Middle frontal gyrus (tissue), 1 donor: ENCODE data around the gene ERMAP.

ENCODE experiments used
- DNase-seq: peaks from one replicate; pipeline ENCODE4 v3.0.0-alpha.2; 2015; ENCODE audit warnings: low spot score; ENCODE audit errors: extremely low spot score

Gene ERMAP, protein sequence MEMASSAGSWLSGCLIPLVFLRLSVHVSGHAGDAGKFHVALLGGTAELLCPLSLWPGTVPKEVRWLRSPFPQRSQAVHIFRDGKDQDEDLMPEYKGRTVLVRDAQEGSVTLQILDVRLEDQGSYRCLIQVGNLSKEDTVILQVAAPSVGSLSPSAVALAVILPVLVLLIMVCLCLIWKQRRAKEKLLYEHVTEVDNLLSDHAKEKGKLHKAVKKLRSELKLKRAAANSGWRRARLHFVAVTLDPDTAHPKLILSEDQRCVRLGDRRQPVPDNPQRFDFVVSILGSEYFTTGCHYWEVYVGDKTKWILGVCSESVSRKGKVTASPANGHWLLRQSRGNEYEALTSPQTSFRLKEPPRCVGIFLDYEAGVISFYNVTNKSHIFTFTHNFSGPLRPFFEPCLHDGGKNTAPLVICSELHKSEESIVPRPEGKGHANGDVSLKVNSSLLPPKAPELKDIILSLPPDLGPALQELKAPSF

DNA sequence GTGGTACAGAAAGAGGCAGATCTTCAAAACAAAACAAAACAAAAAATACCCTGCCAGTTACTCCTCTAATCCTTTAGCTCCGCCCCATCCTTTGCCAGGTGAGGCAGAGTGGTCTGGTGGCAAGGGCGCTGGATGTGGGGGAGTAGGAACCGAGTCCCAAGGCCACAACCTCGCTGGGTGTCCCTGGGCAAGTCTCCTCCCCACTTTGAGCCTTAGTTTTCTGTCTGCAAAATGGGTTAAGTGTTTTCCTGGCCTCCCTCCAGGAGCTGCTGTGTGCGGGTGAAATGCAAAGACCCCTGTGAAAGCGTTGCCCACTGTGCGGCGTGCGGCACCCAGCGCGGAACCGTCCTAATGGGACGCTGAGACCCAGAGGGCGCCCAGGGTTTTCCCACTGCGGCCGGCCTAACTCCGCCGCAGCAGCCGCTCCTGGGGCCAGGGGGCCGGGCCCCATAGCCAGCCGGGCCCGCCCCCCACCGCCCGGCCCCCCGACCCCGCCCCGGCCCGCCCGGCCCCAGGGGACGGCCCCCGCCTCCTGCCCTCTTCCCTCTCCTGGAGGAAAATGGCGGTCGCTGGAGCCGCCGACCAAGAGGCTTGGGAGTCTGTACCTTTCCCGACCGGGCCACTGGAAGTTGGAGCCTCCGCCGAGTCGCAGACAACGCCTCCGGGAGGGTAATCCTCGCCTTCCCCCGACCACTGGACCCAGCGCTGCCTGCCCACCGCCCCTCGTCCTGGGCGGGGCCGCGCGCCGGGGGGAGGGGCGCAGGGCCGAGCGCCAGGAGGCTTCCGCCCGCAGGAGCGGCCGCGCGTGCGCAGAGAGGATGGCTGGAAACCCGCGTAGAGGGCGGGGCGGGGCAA, at the start of gene ERMAP, which contains the start of gene SVBP:
Gene ERMAP, plus strand, starts transcription at position 538 of the 855 bp plus-strand sequence. CDS start 13,327 bp downstream, outside the sequence.
Gene SVBP, minus strand, starts transcription at position 813 of the 855 bp plus-strand sequence. CDS start 853 bp downstream, outside the sequence.
- DNase-seq = peak; percentile 76

DNA sequence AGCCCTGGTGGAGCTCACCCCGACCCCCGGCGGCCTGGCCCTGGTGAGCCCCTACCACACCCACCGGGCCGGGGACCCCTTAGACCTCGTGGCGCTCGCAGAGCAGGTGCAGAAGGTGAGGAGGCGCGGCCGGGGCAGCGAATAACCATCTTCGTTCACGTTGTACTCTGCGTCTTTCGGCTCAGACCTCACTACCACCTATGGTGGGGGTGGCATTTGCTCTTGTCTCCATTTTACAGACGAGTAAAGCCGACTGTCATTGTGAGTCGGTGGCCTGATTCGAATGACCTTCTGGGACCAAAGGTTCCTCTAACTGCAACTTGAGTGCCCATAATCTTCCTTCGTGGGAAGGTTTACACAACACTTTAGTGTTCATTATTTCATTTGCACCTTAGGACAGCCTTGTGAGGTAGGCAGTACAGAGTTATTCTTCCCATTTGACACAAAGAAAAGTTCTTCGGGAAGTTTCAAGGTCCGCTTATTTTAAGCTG, 49.4 kb upstream of the ERMAP start:
- DNase-seq = no peak

DNA sequence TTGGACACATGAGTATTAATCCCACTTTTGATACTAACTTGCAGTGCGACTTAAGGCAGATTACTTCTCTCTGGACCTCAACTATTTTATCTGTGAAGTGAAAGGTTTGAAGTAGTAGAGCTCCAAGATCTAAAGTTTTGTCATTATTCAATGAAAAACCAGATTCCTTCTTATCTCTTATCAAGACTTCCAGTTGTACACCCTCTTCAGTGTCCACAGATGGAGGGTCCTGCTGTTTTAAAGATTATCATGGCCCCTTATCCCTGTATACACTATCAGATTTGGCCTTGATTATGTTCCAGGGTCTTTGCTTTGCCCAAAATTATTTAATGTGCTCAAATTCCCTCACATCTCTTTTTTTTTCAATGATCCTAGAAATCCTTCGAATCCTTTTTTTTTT, 48.8 kb upstream of the ERMAP start:
- DNase-seq = no peak

DNA sequence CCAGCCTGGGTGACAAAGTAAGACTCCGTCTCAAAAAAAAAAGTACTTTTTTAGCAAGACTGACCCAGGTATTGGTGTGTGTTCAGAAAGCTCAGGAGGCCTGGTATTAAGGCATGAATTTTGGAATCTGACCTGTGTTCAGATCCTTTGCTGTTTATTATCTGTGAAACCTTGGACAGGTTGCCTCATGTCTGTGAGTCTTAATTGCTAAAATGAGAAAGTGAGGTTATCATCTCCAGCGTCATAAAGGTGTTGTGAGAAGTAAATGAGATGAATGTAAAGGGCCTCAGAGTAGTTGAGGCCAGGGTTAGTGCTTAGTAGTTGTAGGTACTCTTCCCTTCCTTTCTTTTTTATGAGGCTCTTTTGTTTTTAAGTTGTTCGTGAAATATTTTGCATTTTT, 47.1 kb upstream of the ERMAP start:
- DNase-seq = no peak

DNA sequence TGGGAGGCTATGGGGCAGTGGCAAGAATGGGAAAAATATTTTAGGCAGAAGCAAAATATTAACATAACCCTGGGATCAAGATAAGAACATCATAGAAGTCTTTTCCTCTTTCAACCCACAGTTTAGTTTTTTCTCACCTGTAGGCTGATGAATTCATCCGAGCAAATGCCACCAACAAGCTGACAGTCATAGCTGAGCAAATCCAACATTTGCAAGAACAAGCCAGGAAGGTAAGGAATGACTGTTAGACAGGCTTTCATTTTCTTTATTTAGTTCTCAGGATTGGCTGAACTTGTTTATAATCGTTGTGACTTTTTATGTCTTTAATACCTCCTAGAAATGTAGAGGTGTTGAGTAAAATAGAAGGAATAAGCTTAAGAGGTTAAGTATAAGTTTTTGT, 43.5 kb upstream of the ERMAP start:
- DNase-seq = no peak

DNA sequence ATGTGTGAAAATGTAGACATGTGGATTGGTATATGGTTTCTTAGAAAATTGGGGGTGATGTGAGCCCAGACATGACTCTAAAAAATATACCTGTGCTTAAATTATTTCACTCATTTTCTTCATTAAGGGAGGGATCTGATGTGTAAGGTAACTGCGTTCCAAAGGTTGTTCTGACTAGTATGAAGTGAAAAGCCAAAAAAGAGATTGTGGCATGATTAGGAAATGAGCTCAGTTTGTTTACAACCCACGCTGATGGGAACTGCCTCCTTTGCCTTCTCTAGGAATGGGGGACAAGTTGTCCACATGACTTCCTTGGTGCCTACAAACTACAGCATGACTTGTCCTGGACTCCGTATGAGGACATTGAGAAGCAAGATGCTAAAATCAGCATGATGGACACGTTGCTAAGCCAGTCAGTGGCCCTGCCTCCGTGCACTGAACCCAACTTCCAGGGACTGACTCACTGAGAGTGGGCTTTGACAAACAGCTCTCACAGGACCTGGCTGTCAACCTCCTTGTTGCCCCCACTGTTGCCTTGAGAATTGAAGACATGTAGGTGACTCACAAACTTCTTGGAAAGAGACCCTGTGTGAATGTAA, 41.9 kb upstream of the ERMAP start:
- no peak for DNase-seq

DNA sequence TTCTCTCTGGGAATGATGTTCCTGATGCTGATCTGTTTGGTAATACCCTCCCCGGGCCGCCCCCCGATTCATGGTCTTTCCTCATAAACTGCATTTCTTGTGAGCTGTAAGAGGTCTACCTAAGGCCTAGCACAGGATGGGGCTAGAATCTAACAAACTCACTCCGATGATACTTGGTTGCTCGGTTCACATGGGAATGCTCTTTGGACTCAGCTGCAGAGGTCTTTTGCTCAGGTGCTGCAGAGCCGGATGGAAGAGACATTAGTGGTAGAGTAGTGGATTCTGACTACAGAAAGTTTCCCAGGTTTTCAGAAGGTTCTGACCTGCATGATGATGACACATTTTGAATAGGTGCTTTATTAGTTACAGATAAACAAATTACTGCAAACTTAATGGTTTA, 40.4 kb upstream of the ERMAP start:
- DNase-seq = no peak

DNA sequence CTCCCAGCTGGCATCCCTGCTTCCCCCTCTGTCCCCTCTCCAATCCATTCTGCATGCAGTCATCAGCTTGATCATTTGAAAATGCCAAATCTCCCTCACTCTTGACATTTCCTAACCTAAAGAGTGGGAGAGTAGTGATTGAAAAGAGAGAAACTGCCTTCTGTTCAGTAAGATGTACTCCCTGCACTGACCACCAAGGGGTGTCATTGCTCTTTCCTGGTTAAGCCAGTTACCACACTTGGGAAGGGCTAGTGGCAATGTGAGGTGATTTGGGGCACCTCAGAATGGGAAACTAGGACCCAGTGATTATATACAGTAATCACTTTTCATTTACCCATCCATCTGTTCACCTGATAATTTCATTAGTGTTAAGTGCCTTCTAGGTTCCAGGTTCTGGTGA, 39.1 kb upstream of the ERMAP start:
- DNase-seq = peak; percentile 11

DNA sequence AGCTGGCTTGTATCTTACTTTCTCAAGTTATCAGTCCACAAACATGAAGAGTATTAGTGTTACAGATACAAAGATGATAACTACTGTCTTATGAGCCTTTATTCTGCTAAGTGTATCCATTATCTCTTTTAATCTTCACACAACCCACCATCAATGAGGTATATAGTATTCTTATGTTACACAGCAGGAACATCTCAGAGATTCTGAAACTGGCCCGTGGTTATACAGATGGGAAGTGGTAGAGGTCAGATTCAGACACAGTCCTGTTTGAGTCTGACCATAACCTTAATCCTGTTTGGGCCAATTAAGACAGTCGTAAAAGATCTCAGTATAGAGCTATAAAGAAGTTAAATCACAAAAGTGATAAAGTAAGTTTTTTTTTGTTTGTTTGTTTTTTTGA, 37.2 kb upstream of the ERMAP start:
- DNase-seq = no peak

DNA sequence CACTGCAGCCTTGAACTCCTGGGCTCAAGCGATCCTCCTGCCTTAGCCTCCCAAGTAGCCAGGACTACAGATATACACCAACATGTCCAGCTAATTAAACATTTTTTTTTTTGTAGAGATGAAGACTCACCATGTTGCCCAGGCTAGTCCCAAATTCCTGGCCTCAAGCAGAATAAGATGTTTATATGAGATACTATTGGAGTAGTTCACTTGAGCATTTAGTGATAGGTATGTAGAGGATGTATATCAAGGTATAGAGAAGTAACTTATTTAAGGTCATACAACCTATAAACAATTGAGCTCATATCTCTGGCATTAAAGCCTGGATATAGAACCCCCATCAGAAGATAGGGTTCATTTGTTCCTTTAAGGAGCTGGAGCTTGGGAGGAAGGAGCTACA, 36.7 kb upstream of the ERMAP start:
- DNase-seq = no peak

DNA sequence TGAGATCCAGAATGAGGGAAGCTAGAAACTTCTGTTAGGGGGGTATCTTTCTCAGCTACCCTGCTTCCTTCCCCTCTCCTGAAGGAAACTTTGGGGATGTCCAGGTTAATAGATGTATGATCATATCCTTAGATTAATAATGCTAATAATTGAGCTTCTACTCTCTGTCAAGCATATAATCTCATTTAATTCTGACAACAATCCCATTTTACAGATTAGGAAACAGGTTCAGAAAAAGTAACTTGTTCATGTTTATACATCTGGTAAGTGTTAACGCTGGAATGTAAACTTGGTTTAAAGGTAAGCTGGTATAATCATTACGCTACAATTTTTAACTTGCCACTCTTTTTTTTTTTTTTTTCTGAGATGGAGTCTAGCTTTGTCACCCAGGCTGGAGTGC, 33.8 kb upstream of the ERMAP start:
- DNase-seq = no peak

DNA sequence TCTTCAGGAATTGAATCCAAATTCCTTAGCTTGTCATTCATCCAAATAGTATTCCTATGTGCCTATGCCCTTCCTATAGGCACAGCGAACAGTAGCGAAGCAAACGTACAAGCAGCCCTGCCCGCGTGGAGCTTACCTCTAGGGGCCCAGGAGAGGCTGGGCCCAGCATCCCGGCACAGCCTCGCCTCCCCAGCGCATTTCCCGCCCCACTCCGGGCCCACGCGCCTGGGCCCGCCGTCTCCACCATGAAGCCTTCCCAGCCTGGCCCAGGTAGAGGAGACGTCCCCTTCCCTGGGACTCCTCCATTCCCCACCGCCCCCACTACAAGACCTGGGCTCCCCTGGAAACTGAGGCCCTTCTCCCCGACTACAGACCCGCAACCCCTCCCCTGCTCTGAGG, 32.4 kb upstream of the ERMAP start:
- no peak for DNase-seq

DNA sequence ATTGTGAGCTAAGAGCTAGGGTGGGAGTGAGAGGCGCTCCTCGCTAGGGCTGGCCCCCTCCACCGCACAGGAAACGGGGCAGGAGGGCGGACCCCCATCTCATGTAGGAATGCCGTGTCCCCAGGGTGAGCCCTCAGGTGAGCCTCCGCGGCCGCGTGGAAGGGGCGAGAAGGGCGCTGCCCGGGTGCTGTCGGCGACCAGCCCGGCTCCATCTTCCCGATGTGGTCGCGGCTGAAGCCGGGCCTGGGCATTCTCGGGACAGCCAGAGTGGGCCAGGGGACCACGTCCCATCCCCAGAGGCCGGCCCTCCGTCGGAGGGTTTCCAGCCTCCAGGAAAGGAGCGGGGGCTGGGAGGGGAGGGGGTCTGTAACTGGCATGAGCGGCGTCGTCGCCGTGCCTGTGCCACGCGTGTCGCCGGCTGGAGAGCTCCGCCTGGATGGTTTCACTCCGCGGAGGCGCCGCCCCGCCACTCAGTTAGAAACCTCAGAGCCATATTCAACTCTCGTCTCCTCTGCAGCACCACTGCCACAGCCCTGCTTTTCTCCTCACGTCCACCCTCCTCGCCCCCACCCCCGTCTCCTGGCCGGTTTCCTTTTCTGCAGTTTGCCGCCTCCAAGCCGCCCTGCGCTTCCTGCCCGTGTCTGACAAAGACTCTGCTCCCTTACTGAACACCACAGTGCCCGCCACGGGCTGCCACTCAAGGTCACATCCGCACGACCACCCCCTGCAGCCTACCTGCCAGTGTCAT, 31.8 kb upstream of the ERMAP start, which contains the start of gene TMEM269:
Gene TMEM269, plus strand, starts transcription at position 46 of the 748 bp plus-strand sequence. CDS start 4,903 bp downstream, outside the sequence.
- no peak for DNase-seq

DNA sequence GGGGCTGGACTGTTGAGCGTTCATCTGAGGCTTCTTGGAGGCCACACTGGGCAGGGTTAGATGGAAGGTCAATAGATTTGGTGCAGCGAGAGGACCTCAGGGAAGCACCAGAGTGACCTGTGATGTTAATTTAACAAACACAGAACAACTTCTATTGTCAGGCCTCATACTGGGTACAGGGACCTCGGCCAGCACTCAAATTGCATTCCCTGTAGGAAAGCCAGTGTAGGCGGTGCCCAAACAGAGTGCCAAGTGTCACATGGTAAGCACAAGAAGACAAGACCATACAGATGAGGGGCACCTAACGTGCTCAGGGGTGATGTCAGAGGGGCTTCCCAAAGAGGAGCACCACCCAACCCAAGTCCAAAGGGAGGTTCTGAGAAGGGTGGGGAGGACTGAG, 30.8 kb upstream of the ERMAP start:
- DNase-seq = no peak

DNA sequence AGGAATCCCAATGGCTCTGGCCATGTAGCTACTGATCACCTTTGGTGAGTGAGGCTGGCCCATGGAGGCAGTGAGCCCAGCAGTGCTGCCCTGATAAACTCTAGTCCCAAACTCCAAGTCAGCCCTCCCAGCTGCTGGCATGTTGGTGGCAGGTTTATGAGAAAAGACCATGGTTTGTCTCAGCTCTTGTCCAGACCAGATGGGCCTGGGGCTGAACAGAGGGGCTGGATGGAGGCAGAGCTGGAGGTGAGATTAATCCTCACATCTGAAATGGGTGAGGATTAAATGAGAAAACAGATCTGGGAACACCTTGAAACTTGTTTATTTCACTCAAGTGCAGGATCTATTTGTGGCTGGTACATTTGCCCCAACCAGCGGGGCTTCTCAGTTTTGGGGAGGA, 28.9 kb upstream of the ERMAP start:
- DNase-seq = no peak

DNA sequence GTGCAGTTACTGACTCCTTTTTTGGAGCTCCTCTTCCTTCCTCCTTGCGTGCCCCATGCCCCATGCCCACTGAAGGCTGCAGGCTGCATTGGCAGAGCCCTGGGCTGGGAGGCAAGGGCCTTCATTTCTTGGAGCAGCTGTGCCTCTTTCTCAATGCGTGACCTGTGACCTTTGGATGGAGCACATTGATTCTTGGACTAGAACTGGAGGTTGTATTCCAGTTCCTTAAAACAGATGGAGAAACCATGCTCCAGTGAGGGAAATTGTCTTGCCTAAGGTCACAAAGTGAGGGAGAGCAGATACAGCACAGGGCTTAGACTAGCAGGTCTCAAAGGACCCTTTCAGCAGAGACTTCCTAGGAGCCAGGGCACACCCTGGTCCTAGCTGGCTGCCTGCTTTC, 23.1 kb upstream of the ERMAP start:
- DNase-seq = no peak

DNA sequence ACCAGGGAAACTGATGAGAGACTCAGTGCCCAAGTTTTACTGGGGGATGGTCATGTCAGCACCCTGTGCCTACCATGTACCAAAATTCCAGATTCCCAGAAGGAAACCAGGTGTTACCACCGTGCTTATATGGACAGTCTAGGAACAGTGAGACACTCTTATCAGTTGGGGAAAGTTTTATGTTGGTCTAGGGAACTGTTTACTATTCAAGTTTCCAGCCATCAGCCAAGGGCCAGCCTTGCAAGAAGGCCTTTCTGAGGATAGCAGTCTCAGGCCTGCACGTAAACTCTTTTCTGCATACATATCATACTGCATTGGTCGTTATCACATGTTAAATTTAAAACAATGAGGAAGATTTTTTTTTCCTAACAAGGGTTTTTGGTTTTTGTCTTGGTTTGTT, 19.5 kb upstream of the ERMAP start:
- no peak for DNase-seq

DNA sequence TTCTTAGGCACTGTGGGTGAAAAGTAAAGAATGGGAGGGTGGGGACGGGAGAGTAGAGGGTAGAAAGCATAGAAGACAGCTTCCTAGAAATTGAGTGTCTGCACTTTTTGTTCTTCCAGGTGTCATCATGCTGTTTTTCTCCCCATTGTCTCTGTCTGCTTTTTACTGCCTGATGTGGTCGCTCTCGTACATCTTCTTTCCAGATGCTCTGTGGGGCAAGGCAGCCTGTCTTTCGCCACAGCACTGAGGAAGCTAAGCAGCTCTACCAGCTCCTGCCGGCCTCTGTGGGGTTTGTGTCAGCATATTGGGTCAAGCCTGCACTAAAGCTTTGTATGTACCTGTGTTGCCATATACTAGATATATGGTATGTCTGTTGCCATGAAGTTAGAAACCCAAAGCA, 18.9 kb upstream of the ERMAP start:
- no peak for DNase-seq

DNA sequence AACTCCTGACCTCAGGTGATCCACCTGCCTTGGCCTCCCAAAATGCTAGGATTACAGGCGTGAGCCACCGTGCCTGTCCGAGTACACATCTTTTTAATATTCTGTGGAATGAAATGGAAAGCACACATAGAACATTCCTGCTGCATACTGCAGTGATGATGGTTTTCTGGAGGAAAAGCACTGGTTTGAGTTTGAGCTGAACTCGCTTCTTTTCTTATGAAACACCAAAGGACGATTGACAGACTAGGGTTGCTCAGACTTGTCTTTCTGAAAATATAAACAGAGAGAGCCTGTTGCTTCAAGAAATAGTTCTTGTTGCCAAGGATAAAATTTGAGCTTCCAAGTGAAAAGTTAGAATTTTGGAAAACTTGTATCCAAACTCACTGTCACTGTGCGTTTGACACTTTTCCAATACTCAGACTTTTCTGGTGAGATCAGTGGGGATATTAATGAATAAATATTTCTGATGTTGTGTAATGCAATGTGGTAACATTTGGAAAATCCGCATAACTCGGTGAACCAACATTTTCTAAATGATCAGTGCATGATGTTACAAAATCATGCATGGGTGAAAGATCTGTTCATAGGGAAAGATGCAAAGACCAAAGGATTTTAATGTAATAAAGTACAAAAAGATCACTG, 15.0 kb upstream of the ERMAP start:
- no peak for DNase-seq

DNA sequence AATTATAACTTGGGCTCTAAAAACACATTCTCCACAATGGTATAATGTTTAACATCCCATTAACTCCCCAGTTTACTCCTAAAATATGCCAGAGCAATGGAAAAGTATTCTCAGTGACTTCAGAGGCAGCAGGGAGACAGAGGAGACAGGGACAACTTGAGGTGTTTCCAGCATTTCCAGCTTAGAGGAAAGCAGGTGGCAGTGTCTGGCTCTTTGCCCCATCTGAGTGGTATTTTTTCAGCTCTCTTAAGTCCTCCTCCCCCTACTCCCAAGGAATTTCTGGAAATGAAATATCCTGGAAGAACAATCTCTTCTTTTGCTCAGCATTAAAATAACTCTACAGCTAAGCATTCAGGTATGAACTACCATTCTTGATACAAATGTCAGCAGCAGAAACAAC, 10.8 kb upstream of the ERMAP start:
- DNase-seq = no peak
